HG03045 (cell line): Measurements from ENCODE around the gene RAB9B.
"Not testable (repeated sequence)": the region's sequence is repeated elsewhere in the genome, so short reads cannot be mapped to it uniquely, and the experiment has no call there.

Experiments used
- ATAC-seq: cut with Tn5 transposase; IDR thresholded peaks from one replicate; pipeline ENCODE4 v1.9.1; 2021; ENCODE audit warnings: mild to moderate bottlenecking, moderate library complexity; ENCODE audit not compliant: unreplicated experiment

Gene RAB9B

GRCh38 chrX:103831803-103832544, at the start of gene RAB9B:
Gene RAB9B (minus strand): TSS chrX:103832257. CDS start chrX:103825784, 6,473 bp downstream.
- peak; percentile 92 for ATAC-seq

DNA sequence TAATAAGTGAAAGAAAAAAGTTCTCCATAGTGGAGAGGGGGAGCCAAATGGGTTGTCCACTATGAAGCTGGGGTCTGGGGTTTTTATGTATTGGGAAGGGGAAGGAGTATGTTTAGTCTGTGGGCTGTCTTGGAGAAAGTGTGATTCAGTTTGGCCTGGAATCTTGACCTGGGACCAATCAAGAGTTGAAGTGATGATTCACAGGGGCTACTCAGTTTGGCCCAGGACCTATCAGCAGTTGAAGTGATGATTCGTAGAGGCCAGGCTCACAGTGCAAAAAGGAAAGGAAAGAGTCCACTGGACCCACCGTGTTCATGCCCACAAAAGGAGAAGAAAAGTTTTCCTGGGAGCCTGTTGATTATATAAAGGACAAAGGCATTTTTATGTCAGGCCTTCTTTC, 47.3 kb upstream of the RAB9B start:
- ATAC-seq = no peak

GRCh38 chrX:103878466-103879122, 46.5 kb upstream of the RAB9B start:
- no peak for ATAC-seq

DNA sequence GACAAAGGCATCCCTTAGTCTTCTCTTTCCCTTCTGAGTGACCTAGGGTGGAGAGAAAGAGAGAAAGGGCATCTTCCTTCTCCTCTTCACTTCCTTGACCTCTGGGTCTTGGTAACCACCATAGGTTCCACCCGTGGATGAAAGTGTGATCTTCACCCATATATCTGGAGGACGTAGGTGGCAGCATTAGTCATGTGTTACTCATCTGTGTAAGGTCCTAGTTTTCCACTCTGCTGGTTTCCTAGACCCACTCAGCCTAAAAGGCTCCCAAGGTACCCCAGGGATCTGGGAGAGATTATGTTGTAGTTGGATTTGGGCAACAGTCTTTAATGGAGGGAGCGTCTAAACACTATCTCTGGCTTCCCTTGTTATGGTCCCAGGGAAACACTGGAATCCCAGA, 45.5 kb upstream of the RAB9B start:
- ATAC-seq = no peak

GRCh38 chrX:103864886-103865534, 33.0 kb upstream of the RAB9B start:
- ATAC-seq = no peak

DNA sequence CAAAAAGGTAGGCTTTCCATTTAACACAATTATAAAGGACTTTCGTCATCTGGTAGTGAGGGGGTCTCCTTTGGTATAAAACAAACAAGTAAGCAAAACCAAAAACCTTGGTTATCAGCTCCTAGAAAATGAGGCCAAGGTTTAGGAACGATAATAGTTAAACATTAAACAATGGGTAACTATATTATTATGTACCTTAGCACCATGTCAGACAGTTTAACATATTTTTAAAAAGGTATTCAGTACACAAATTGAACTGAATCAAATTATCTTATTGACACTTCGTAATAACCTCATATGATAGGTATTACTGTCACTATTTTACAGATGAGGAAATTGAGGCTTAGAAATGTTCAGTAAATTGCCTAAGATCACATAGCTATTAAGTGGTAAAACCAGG, 32.1 kb upstream of the RAB9B start:
- ATAC-seq = no peak

- no peak for ATAC-seq
Measured at GRCh38 chrX:103861200-103861599, 29.1 kb upstream of the RAB9B start.

- no peak for ATAC-seq
Measured at GRCh38 chrX:103849558-103849957, 17.5 kb upstream of the RAB9B start.

DNA sequence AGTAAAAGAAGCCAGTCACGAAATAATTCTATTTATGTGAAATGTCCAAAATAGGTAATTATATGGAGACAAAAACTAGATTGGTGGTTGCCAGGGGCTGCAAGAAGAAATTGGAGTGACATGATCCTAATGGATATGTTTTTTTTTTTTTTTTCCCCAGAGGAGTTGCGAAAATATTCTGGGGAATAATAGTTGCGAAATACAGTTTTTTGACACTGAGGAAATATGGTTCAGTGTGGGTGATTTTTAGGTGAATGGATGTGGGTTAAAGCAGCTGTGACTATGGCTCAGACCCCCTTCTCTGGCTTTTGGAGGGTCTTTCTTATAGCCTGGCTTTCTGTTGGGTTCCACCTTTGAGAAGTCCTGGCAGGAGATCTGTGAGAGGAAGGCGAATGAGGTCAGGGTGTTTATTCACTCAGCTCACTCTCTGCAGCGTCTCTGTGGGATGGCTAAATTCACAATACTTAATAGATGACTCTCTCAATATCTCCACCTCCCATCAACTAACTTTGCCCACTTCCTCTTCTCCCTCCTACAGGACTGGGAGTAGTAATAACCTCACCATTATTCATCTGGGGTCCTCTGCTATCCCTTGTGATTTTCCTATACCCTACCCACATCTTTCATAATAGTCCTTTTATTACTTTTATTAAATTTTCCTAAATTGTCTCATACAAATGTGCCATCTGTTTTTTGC, 15.3 kb upstream of the RAB9B start:
- ATAC-seq = no peak

- no peak for ATAC-seq
Measured at GRCh38 chrX:103846386-103846785, 14.3 kb upstream of the RAB9B start.

DNA sequence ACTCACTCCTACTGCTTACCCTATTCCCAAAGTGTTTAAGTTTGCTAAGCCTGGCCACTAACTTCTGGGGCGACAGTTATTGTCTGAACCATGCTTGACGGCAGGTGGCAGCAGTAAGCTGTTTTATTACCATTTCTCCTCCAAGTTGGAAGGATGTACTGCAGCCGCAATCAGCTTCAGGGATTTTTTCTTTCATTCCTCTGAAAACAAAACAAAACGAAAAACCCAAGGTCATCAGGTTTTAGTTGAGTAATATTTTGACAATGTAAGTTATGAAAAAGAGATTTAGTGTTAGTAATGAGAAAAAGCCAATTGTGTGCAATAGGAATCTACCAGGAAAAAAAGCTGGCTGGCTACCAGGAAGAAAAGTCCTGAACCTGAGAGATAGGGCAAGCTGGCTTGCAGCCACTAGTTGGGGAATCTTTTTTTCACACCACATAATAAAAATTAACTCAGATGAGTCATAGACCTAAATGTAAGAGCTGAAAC, 13.2 kb upstream of the RAB9B start:
- peak; percentile 86 for ATAC-seq

DNA sequence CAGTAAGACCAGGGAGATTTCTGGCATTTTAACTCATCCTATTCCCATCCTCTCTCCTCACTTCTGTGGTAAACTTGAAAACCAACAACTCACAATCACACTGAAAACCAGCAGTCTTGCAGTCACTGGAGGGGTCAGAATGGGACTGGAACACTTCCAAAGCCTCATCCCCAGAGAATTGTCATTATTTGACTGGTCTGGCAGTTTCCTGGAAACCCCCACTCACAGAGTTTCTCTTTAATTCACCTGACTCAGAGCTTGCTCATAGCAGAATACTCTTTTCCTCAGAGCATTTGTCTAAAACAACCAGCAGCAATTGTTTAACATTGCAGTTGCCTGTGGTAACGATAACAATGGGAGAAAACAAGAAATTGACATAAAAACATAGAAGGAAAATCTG, 7.3 kb upstream of the RAB9B start:
- ATAC-seq = no peak

- ATAC-seq = no peak
Measured at GRCh38 chrX:103831342-103831802, 685 bp downstream of the RAB9B start.

GRCh38 chrX:103830848-103831247, 1.2 kb downstream of the RAB9B start:
- no peak for ATAC-seq

DNA sequence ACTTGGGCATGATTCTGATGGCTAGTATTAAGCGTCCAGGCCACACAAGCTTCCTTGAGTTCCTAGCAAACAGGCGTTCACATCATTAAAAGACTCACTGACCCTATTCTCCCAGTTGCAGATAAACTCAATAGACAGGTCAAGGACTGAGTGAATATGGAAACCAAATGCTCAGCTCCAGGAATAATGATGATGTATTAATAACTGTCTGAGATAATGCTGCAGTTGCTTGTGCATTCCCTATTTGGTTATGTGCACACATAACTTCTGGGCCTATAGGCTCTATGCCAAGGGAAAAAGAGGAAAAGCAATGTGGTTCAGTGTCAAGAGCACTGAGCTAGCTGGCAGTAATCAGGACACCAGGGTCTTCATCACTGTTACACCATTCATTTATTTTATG, 3.5 kb downstream of the RAB9B start:
- no peak for ATAC-seq

DNA sequence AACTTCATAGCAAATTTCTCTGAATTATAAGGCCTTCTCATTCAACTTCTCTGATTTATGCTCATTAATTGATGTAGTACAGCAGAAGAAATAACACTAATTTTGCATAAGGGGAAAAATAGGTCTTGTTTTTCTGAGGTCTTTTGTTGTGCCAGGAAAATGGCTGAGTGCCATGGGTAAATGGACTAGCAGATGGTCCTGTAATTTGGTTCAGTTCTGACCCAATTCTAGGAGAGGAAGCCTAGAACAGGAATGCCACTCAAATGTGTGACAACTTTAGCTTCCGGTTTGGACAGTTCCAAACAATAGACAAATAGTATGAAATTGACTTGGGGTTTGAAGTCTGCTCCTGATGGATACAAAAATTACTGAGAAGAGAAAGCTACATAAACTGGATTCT, 6.2 kb downstream of the RAB9B start:
- no peak for ATAC-seq

DNA sequence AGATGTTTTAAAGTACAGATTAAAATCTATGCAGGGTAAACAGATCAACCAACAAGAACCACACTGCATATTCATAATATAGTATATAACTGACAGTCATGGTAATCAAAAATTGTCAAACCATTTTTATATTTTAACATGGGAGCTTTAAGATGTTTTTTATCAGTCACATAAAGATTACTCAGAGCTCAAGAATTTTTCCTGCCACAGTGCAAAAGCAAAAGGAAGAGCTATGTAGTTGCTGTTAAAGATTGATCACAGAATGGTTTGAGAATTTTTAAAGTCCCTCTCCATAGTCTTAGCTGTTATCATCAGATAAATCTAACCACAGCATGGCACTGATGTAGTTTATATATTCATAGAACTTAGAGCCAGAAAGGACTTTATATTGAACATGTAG, 8.5 kb downstream of the RAB9B start:
- ATAC-seq = no peak

- not testable (repeated sequence) for ATAC-seq
Measured at GRCh38 chrX:103820802-103821201, 11.3 kb downstream of the RAB9B start.

DNA sequence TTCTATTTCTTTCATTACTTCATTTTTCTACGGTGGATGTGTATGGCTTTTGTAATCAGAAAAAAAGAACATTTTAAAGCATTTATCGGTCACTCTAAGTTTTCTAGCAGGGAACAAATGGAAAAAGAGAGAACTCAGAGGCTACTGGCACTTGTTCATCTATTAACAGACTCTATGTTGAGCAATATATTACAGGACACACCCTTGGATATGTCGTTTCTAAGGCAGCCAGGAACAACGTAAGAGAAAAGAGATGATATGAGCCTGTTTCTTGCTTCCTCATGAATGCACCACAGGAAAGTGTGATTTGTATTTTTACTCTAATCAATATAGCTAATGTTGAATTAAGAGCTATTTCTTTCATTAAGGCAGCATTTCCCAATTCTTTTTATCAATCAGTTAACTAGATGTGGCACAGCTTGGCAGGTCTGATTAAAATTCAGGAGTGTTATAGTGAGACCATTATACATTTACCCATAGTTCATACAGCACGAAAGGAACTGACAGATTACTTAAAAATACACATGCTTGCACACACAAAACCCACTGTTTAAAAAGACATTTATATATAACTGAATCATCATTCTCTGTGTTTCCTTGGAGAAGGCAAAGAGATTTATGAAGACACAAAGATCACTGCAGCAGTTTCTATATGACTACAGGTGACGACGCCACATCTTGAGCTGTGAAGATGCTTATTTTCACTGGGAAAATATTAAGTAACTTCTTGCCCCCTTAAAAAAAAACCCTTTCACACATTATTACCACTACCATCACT, 13.0 kb downstream of the RAB9B start:
- no peak for ATAC-seq

- ATAC-seq = no peak
Measured at GRCh38 chrX:103817502-103817901, 14.6 kb downstream of the RAB9B start.
